22Rv1 (cell line): ENCODE results near the gene TNS3.

Experiments
- ZFX ChIP-seq: fragments of 450-650 bp; IDR thresholded peaks from 2 replicates; pipeline ENCODE4 v1.6.1; 2017; ENCODE audit warnings: antibody characterized with exemption, borderline replicate concordance
- TF ChIP-seq, protein P1 (sequence below): fragments of 450-650 bp; IDR thresholded peaks from 2 replicates; pipeline ENCODE4 v1.5.1; 2017; ENCODE audit warnings: mild to moderate bottlenecking

- TF ChIP-seq, protein P1, sequence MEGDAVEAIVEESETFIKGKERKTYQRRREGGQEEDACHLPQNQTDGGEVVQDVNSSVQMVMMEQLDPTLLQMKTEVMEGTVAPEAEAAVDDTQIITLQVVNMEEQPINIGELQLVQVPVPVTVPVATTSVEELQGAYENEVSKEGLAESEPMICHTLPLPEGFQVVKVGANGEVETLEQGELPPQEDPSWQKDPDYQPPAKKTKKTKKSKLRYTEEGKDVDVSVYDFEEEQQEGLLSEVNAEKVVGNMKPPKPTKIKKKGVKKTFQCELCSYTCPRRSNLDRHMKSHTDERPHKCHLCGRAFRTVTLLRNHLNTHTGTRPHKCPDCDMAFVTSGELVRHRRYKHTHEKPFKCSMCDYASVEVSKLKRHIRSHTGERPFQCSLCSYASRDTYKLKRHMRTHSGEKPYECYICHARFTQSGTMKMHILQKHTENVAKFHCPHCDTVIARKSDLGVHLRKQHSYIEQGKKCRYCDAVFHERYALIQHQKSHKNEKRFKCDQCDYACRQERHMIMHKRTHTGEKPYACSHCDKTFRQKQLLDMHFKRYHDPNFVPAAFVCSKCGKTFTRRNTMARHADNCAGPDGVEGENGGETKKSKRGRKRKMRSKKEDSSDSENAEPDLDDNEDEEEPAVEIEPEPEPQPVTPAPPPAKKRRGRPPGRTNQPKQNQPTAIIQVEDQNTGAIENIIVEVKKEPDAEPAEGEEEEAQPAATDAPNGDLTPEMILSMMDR: no peak
- no peak for TF ChIP-seq ZFX
Observed at GRCh38 chr7:47385536-47386125, 196.3 kb downstream of the TNS3 start.
